Activated CD8-positive, alpha-beta T cell treated with anti-CD3 and anti-CD28 coated beads, Interleukin-2, amount 10 ng/mL, durations not matched to agents 7 days and 5 days (primary cell): Measurements from ENCODE around the gene NR1D1. TPM values are rescaled to one million over a fixed set of nuclear protein-coding genes. Genes with fewer than 3 reads are reported as not detected.
A peak's percentile ranks its signal among the peaks of the same experiment; 100 is the strongest.

ENCODE experiments used
- ATAC-seq: fragments of 150-1000 bp; cut with Tn5 transposase; one replicate; pipeline ENCODE4 v1.10.0; 2021; ENCODE audit warnings: moderate library complexity
- CTCF ChIA-PET: fragments of 350-600 bp; sonication (Branson Sonifier 250); formaldehyde crosslinking; loops from one replicate; lab custom pipeline; 2021; ENCODE audit warnings: antibody characterized with exemption; lab: Charles Lee
- POLR2A ChIA-PET: fragments of 350-600 bp; sonication (Branson Sonifier 250); formaldehyde crosslinking; loops from one replicate; lab custom pipeline; 2021; ENCODE audit warnings: antibody characterized with exemption; lab: Charles Lee
- DNase-seq: peaks from one replicate; pipeline ENCODE4 v3.0.0-alpha.2; 2020
- H3K27ac Mint-ChIP-seq: one replicate; pipeline ENCODE4 v1.8.0; 2021; ENCODE audit warnings: mild to moderate bottlenecking, mixed read lengths
- H3K27me3 Mint-ChIP-seq: one replicate; pipeline ENCODE4 v1.8.0; 2021; ENCODE audit warnings: low read depth, mixed read lengths
- H3K36me3 Mint-ChIP-seq: one replicate; pipeline ENCODE4 v1.8.0; 2021; ENCODE audit warnings: low read depth, mixed read lengths
- H3K4me1 Mint-ChIP-seq: one replicate; pipeline ENCODE4 v1.8.0; 2021; ENCODE audit warnings: low read depth, mixed read lengths
- H3K4me3 Mint-ChIP-seq: one replicate; pipeline ENCODE4 v1.8.0; 2021; ENCODE audit warnings: mild to moderate bottlenecking, mixed read lengths
- H3K9me3 Mint-ChIP-seq: one replicate; pipeline ENCODE4 v1.8.0; 2022; ENCODE audit warnings: mixed read lengths; ENCODE audit not compliant: insufficient read depth
- total RNA-seq, 2 experiments: library from RNA; stranded (reverse); gene quantifications; one replicate each; pipeline ENCODE4 v1.2.3, GENCODE V29; 2021

NR1D1 gene
- total RNA-seq, 2 experiments from 2014 or later: 4.1 to 4.9 TPM

GRCh38 chr17:40072735-40073346 lies 27.5 kb downstream of the NR1D1 start:
- H3K4me3 Mint-ChIP-seq: no peak overlapping the region
- H3K27ac Mint-ChIP-seq: no peak overlapping the region
- H3K36me3 Mint-ChIP-seq: no peaks in the 10 kb centered on the region
- no peak for DNase-seq
- ChIA-PET POLR2A (interaction anchor here (1.4 kb wide), 1 partner anchor 19 kb away, joined by 5 read pairs; the partner anchor contains the start of gene MED24), CTCF (interaction anchor here (0.8 to 5.5 kb wide), 6 partner anchors 7 to 67 kb away, joined by 3 to 90 read pairs (median 68); partner anchors contain the start of genes NR1D1 and THRA)
- peaks cover 42% of the 10 kb centered on the region for H3K4me1 Mint-ChIP-seq
- H3K9me3 Mint-ChIP-seq: no peaks in the 10 kb centered on the region
- ATAC-seq: no peak
- no peaks in the 10 kb centered on the region for H3K27me3 Mint-ChIP-seq

GRCh38 chr17:40072040-40072734 lies 28.2 kb downstream of the NR1D1 start:
- no peak for ATAC-seq
- H3K27me3 Mint-ChIP-seq: no peaks in the 10 kb centered on the region
- no peak overlapping the region for H3K4me3 Mint-ChIP-seq
- no peak overlapping the region for H3K27ac Mint-ChIP-seq
- CTCF ChIA-PET: interaction anchor here (1.2 to 5.5 kb wide), 5 partner anchors 7 to 39 kb away, joined by 3 to 90 read pairs (median 75); partner anchors contain the start of gene THRA
- no peaks in the 10 kb centered on the region for H3K9me3 Mint-ChIP-seq
- POLR2A ChIA-PET: interaction anchor here (1.4 kb wide), 1 partner anchor 18 kb away, joined by 5 read pairs; the partner anchor contains the start of gene MED24
- DNase-seq: no peak
- H3K4me1 Mint-ChIP-seq: peaks cover 46% of the 10 kb centered on the region
- H3K36me3 Mint-ChIP-seq: no peaks in the 10 kb centered on the region

- Mint-ChIP-seq H3K27ac (no peak overlapping the region), H3K4me3 (no peak overlapping the region), H3K36me3 (no peaks in the 10 kb centered on the region), H3K4me1 (peaks cover 48% of the 10 kb centered on the region), H3K9me3 (no peaks in the 10 kb centered on the region), H3K27me3 (no peaks in the 10 kb centered on the region)
- no peak for ATAC-seq
- DNase-seq: no peak
- ChIA-PET POLR2A (no interaction called here), CTCF (interaction anchor here (1.2 kb wide), 1 partner anchor 10 kb away, joined by 3 read pairs; no protein-coding TSS in a partner anchor)
Measured at GRCh38 chr17:40071313-40072039, 28.9 kb downstream of the NR1D1 start.

GRCh38 chr17:40070709-40071312 lies 29.6 kb downstream of the NR1D1 start:
- CTCF ChIA-PET: interaction anchor here (1.2 to 3.4 kb wide), 2 partner anchors 9 to 16 kb away, joined by 3 to 18 read pairs; partner anchors contain the start of gene MED24
- H3K9me3 Mint-ChIP-seq: no peaks in the 10 kb centered on the region
- H3K4me1 Mint-ChIP-seq: peaks cover 47% of the 10 kb centered on the region
- DNase-seq (no peak), ATAC-seq (no peak)
- H3K4me3 Mint-ChIP-seq: no peak overlapping the region
- POLR2A ChIA-PET: no interaction called here
- no peaks in the 10 kb centered on the region for H3K36me3 Mint-ChIP-seq
- no peaks in the 10 kb centered on the region for H3K27me3 Mint-ChIP-seq
- no peak overlapping the region for H3K27ac Mint-ChIP-seq

- peak; percentile 43 for ATAC-seq
- POLR2A ChIA-PET: interaction anchor here (0.8 to 2.1 kb wide), 4 partner anchors 15 to 41 kb away, joined by 3 to 11 read pairs (median 6); partner anchors contain the start of gene MED24
- Mint-ChIP-seq H3K9me3 (no peaks in the 10 kb centered on the region), H3K4me3 (peak overlapping the region; percentile 60), H3K4me1 (peaks cover 43% of the 10 kb centered on the region), H3K27ac (peak overlapping the region; percentile 74), H3K36me3 (no peaks in the 10 kb centered on the region), H3K27me3 (no peaks in the 10 kb centered on the region)
- CTCF ChIA-PET: interaction anchor here (0.6 to 7.9 kb wide), 13 partner anchors 9 to 446 kb away, joined by 3 to 93 read pairs (median 4); partner anchors contain the start of gene MED24
- DNase-seq: peak; percentile 58
Measured at GRCh38 chr17:40069751-40070708, 30.4 kb downstream of the NR1D1 start.

- ChIA-PET POLR2A (interaction anchor here (0.7 to 2.1 kb wide), 7 partner anchors 15 to 1613 kb away, joined by 3 to 11 read pairs (median 4); partner anchors contain the start of genes MED24 and NR1D1), CTCF (interaction anchor here (0.6 to 7.9 kb wide), 15 partner anchors 10 to 445 kb away, joined by 3 to 93 read pairs (median 4); partner anchors contain the start of gene MED24)
- peaks cover 47% of the 10 kb centered on the region for H3K4me1 Mint-ChIP-seq
- peaks cover 5% of the 10 kb centered on the region for H3K27me3 Mint-ChIP-seq
- peak; percentile 82 for DNase-seq
- peak overlapping the region; percentile 90 for H3K27ac Mint-ChIP-seq
- ATAC-seq: peak; percentile 74
- no peaks in the 10 kb centered on the region for H3K36me3 Mint-ChIP-seq
- peak overlapping the region; percentile 77 for H3K4me3 Mint-ChIP-seq
- H3K9me3 Mint-ChIP-seq: no peaks in the 10 kb centered on the region
Measured at GRCh38 chr17:40068917-40069750, 31.3 kb downstream of the NR1D1 start.

GRCh38 chr17:40068584-40068916 lies 31.8 kb downstream of the NR1D1 start:
- ChIA-PET CTCF (interaction anchor here (0.6 to 7.9 kb wide), 9 partner anchors 10 to 100 kb away, joined by 3 to 93 read pairs (median 8); partner anchors contain the start of gene MED24), POLR2A (interaction anchor here (0.7 to 2.1 kb wide), 5 partner anchors 14 to 1614 kb away, joined by 3 to 11 read pairs (median 4); partner anchors contain the start of genes MED24 and NR1D1)
- Mint-ChIP-seq H3K4me3 (peak overlapping the region; percentile 77), H3K4me1 (peaks cover 53% of the 10 kb centered on the region), H3K27ac (peak overlapping the region; percentile 90), H3K9me3 (no peaks in the 10 kb centered on the region), H3K27me3 (peaks cover 9% of the 10 kb centered on the region), H3K36me3 (no peaks in the 10 kb centered on the region)
- ATAC-seq (peak; percentile 22), DNase-seq (no peak)

GRCh38 chr17:40068129-40068581 lies 32.2 kb downstream of the NR1D1 start:
- H3K36me3 Mint-ChIP-seq: no peaks in the 10 kb centered on the region
- ChIA-PET CTCF (interaction anchor here (0.6 to 7.9 kb wide), 10 partner anchors 7 to 100 kb away, joined by 3 to 93 read pairs (median 9); partner anchors contain the start of gene MED24), POLR2A (interaction anchor here (0.7 to 2.1 kb wide), 5 partner anchors 14 to 1614 kb away, joined by 3 to 11 read pairs (median 4); partner anchors contain the start of genes MED24 and NR1D1)
- H3K4me3 Mint-ChIP-seq: peak overlapping the region; percentile 77
- H3K27ac Mint-ChIP-seq: peak overlapping the region; percentile 90
- H3K27me3 Mint-ChIP-seq: peaks cover 9% of the 10 kb centered on the region
- no peaks in the 10 kb centered on the region for H3K9me3 Mint-ChIP-seq
- ATAC-seq: no peak
- DNase-seq: no peak
- peaks cover 55% of the 10 kb centered on the region for H3K4me1 Mint-ChIP-seq

GRCh38 chr17:40067710-40068109 lies 32.7 kb downstream of the NR1D1 start:
- Mint-ChIP-seq H3K4me1 (peaks cover 55% of the 10 kb centered on the region), H3K36me3 (no peaks in the 10 kb centered on the region), H3K27ac (peak overlapping the region; percentile 90), H3K27me3 (peaks cover 9% of the 10 kb centered on the region), H3K9me3 (no peaks in the 10 kb centered on the region), H3K4me3 (peak overlapping the region; percentile 77)
- no peak for ATAC-seq
- ChIA-PET POLR2A (interaction anchor here (1.6 kb wide), 1 partner anchor 13 kb away, joined by 6 read pairs; the partner anchor contains the start of gene MED24), CTCF (interaction anchor here (1.9 to 7.9 kb wide), 4 partner anchors 7 to 54 kb away, joined by 7 to 93 read pairs (median 54); partner anchors contain the start of gene MED24)
- DNase-seq: no peak
